Spleen (tissue), 7 donors: ENCODE data around the gene MICAL3.
"Not testable (repeated sequence)": the region's sequence is repeated elsewhere in the genome, so short reads cannot be mapped to it uniquely, and the experiment has no call there.

Experiments
- CTCF ChIP-seq, 11 experiments: fragments of 200-600 bp in 7 of 11; fragments of 450-650 bp in 4 of 11; sonication (generic) in 4 of 11; IDR thresholded peaks in 8 of 11; conservative IDR thresholded peaks in 3 of 11; 1 replicate in 7 of 11; 2 replicates in 4 of 11; pipeline versions ENCODE4 v1.4.0 to v1.8.0; 2016 to 2021; ENCODE audit warnings: antibody characterized with exemption in 11 of 11, inconsistent platforms in 4 of 11, mild to moderate bottlenecking in 1 of 11
- POLR2A ChIP-seq, 3 donors: fragments of 450-650 bp; IDR thresholded peaks; one replicate each; pipeline ENCODE4 v1.5.1; 2017; ENCODE audit warnings: antibody characterized with exemption in 3 of 3, mild to moderate bottlenecking in 1 of 3
- POLR2AphosphoS5 ChIP-seq, 3 donors: sonication (generic); formaldehyde crosslinking; IDR thresholded peaks; one replicate each; pipeline ENCODE4 v1.5.1; 2017; ENCODE audit warnings: antibody characterized with exemption in 3 of 3
- donor health status: DM: no; HTN: no; CAD: no; lungs with moderate emphysema.
- donor health status: DM: no; HTN: no; CAD: no.
- donor health status: DM: no; HTN: no; CAD: no.

GRCh38 chr22:18020743-18021142 is 3.6 kb downstream of the MICAL3 start:
- TF ChIP-seq CTCF (IDR thresholded peaks at IDR 0.05 in 8 of 11, conservative IDR thresholded peaks at IDR 0.05 in 3 of 11); POLR2A (IDR thresholded peaks at IDR 0.05); POLR2AphosphoS5 (IDR thresholded peaks at IDR 0.05): not testable (repeated sequence)
